ENCODE measurements around the gene MUSTN1. TPM values are rescaled to one million over a fixed set of nuclear protein-coding genes. Genes with fewer than 3 reads are reported as not detected.

MUSTN1 gene
- polyA plus RNA-seq, 3 donors, result 0.29 to 13.7 TPM; not detected in 1

- no peak overlapping the region for H3K4me2 ChIP-seq (replicated peaks; ENCODE audit: extremely low read depth, low read length, poor library complexity, severe bottlenecking)
- peak overlapping the region in 1 of 7 donors; percentile 38 for H3K27ac Mint-ChIP-seq
- H3K4me1 Mint-ChIP-seq, result peaks cover 42% of the 10 kb centered on the region
- intact Hi-C loops (cut with micrococcal nuclease), result loop anchor here in 1 of 2 donors (10.0 kb wide), 1 partner anchor 203 kb away; no protein-coding TSS in a partner anchor
- H3K79me2 ChIP-seq (ENCODE audit: insufficient read depth, low read length), result peaks cover 64% of the 10 kb centered on the region
- no peak overlapping the region for H3K4me3 Mint-ChIP-seq
- no peak overlapping the region for H2AFZ ChIP-seq (ENCODE audit: insufficient read depth, low read depth, low read length, poor library complexity, severe bottlenecking)
- H3K9me3 ChIP-seq (replicated peaks in 1 of 2; ENCODE audit: control insufficient read depth in 1 of 2, insufficient read depth in 1 of 2, low read length in 2 of 2), result peaks cover 0 to 2% of the 10 kb centered on the region in 2 donors
- H3K36me3 ChIP-seq (replicated peaks in 1 of 2; ENCODE audit: control insufficient read depth in 1 of 2, insufficient read depth in 2 of 2, low read length in 2 of 2), result peaks cover 6 to 8% of the 10 kb centered on the region in 2 donors
- H3K4me1 ChIP-seq (ENCODE audit: control insufficient read depth in 1 of 2, insufficient read depth in 2 of 2, low read length in 2 of 2), result peaks cover 11 to 12% of the 10 kb centered on the region in 2 donors
- peaks cover 93% of the 10 kb centered on the region for H4K20me1 ChIP-seq (ENCODE audit: insufficient read depth, low read length)
- H3K36me3 Mint-ChIP-seq, result peaks cover 32 to 33% of the 10 kb centered on the region in 2 donors
- H3K9ac ChIP-seq (ENCODE audit: insufficient read depth, low read length, poor library complexity, severe bottlenecking), result no peak overlapping the region
- no peak for DNase-seq
- peaks cover 0 to 2% (median 2%) of the 10 kb centered on the region in 3 donors for H3K27me3 Mint-ChIP-seq (ENCODE audit: low read depth in 3 of 3)
- H3K4me3 ChIP-seq (replicated peaks in 1 of 3; ENCODE audit: low read depth in 2 of 3, low read length in 3 of 3), result no peak overlapping the region
- no peaks in the 10 kb centered on the region for H3K27me3 ChIP-seq (ENCODE audit: control insufficient read depth in 2 of 2, insufficient read depth in 2 of 2, low read length in 2 of 2)
- no peak for TF ChIP-seq CTCF (IDR thresholded peaks at IDR 0.05)
- 84% methylated on average over 9 of the region's 9 CpGs for WGBS (ENCODE audit: insufficient coverage)
- H3K9me3 Mint-ChIP-seq, result peaks cover 0 to 5% (median under 1%) of the 10 kb centered on the region in 7 donors
- H3K27ac ChIP-seq (ENCODE audit: low read depth in 1 of 2, low read length in 2 of 2), result no peak overlapping the region
Measured at GRCh38 chr3:52871761-52872160, 36.9 kb upstream of the MUSTN1 start.

GRCh38 chr3:52870471-52870870 lies 35.7 kb upstream of the MUSTN1 start:
- no peak for TF ChIP-seq CTCF (IDR thresholded peaks at IDR 0.05)
- intact Hi-C loops (cut with micrococcal nuclease), result loop anchor here in 1 of 2 donors (10.0 kb wide), 1 partner anchor 204 kb away; no protein-coding TSS in a partner anchor
- Histone ChIP-seq H3K4me2 (replicated peaks; ENCODE audit: extremely low read depth, low read length, poor library complexity, severe bottlenecking) (no peak overlapping the region), H3K79me2 (ENCODE audit: insufficient read depth, low read length) (peaks cover 64% of the 10 kb centered on the region), H3K36me3 (replicated peaks in 1 of 2; ENCODE audit: control insufficient read depth in 1 of 2, insufficient read depth in 2 of 2, low read length in 2 of 2) (peaks cover 9 to 20% of the 10 kb centered on the region in 2 donors), H4K20me1 (ENCODE audit: insufficient read depth, low read length) (peaks cover 94% of the 10 kb centered on the region), H3K27ac (ENCODE audit: low read depth in 1 of 2, low read length in 2 of 2) (no peak overlapping the region), H3K4me1 (ENCODE audit: control insufficient read depth in 1 of 2, insufficient read depth in 2 of 2, low read length in 2 of 2) (peaks cover 7% of the 10 kb centered on the region in 2 donors), H2AFZ (ENCODE audit: insufficient read depth, low read depth, low read length, poor library complexity, severe bottlenecking) (no peak overlapping the region), H3K9me3 (replicated peaks in 1 of 2; ENCODE audit: control insufficient read depth in 1 of 2, insufficient read depth in 1 of 2, low read length in 2 of 2) (peaks cover 12 to 14% of the 10 kb centered on the region in 2 donors), H3K27me3 (ENCODE audit: control insufficient read depth in 2 of 2, insufficient read depth in 2 of 2, low read length in 2 of 2) (no peaks in the 10 kb centered on the region), H3K9ac (ENCODE audit: insufficient read depth, low read length, poor library complexity, severe bottlenecking) (no peak overlapping the region), H3K4me3 (replicated peaks in 1 of 3; ENCODE audit: low read depth in 2 of 3, low read length in 3 of 3) (no peak overlapping the region)
- H3K36me3 Mint-ChIP-seq, result peaks cover 43 to 45% of the 10 kb centered on the region in 2 donors
- no peak overlapping the region for H3K4me3 Mint-ChIP-seq
- peaks cover 9 to 18% (median 11%) of the 10 kb centered on the region in 7 donors for H3K9me3 Mint-ChIP-seq
- no peak overlapping the region for H3K27ac Mint-ChIP-seq
- peaks cover 0 to 2% (median 2%) of the 10 kb centered on the region in 3 donors for H3K27me3 Mint-ChIP-seq (ENCODE audit: low read depth in 3 of 3)
- peaks cover 32% of the 10 kb centered on the region for H3K4me1 Mint-ChIP-seq
- DNase-seq, result no peak
- 96% methylated on average over 10 of the region's 10 CpGs for WGBS (ENCODE audit: insufficient coverage)

All from CD14-positive monocyte (primary cell).